Heart right ventricle (tissue), 16 donors: Measurements from ENCODE around the gene MAN1C1. TPM values are rescaled to one million over a fixed set of nuclear protein-coding genes. Genes with fewer than 3 reads are reported as not detected.

Experiments used
- ATAC-seq, 8 donors: fragments of 200-7000 bp; cut with Tn5 transposase; one replicate each; pipeline ENCODE4 v1.9.1; 2020; ENCODE audit warnings: mild to moderate bottlenecking in 8 of 8, moderate library complexity in 8 of 8, moderate number of reproducible peaks in 1 of 8
- DNase-seq, 2 donors: peaks; one replicate each; pipeline ENCODE4 v3.0.0-alpha.2; 2020
- H3K27ac ChIP-seq, 10 donors: fragments of 200-600 bp; sonication (generic) in 2 of 10; one replicate each; pipeline versions ENCODE4 v1.5.0 to v1.8.0; 2020 to 2022; ENCODE audit warnings: mild to moderate bottlenecking in 3 of 10
- H3K27me3 ChIP-seq, 7 donors: fragments of 200-600 bp; one replicate each; pipeline ENCODE4 v1.8.0; 2021 to 2022; ENCODE audit warnings: mild to moderate bottlenecking in 2 of 7
- H3K36me3 ChIP-seq, 9 donors: fragments of 200-600 bp; sonication (generic) in 1 of 9; one replicate each; pipeline versions ENCODE4 v1.5.0 to v1.8.0; 2020 to 2022; ENCODE audit warnings: mild to moderate bottlenecking in 2 of 9
- H3K4me1 ChIP-seq, 9 donors: fragments of 200-600 bp; sonication (generic) in 1 of 9; one replicate each; pipeline versions ENCODE4 v1.5.0 to v1.8.0; 2020 to 2022; ENCODE audit warnings: mild to moderate bottlenecking in 4 of 9
- H3K4me3 ChIP-seq, 10 donors: fragments of 200-600 bp; sonication (generic) in 2 of 10; one replicate each; pipeline versions ENCODE4 v1.5.0 to v1.8.0; 2020 to 2022; ENCODE audit warnings: mild to moderate bottlenecking in 7 of 10, moderate library complexity in 2 of 10
- H3K9me3 ChIP-seq, 11 donors: fragments of 200-600 bp in 10 of 11; sonication (generic) in 2 of 11; one replicate each; pipeline versions ENCODE4 v1.5.0 to v1.8.0; 2013 to 2022; ENCODE audit warnings: mild to moderate bottlenecking in 2 of 11, control low read depth in 1 of 11, moderate library complexity in 1 of 11
- WGBS, 2 donors: extraction: QIAGEN DNeasy Blood & Tissue Kit; methylation state at CpG; one replicate each; pipeline ENCODE4 v1.1.7; 2013; ENCODE audit warnings: inconsistent platforms in 1 of 2; 5-methylcytosine and 5-hydroxymethylcytosine counted together
- intact Hi-C, 10 donors: fragments of 100-400 bp; cut with DNase I; formaldehyde crosslinking; loops; one replicate each; pipeline versions ENCODE4 v1.11.1 to v1.14.2; 2022
- polyA plus RNA-seq, 2 donors: library from polyadenylated mRNA; stranded (reverse); fragments of 200-250 nt; gene quantifications; one replicate each; pipeline ENCODE4 v1.2.3, GENCODE V29; 2013
- total RNA-seq, 10 donors: library from RNA; stranded (reverse); fragmentation: NEBNext Ultra II Directional in 3 of 10; extraction: Animal tissue kit (Norgen Biotek cat#: 25700) in 3 of 10; gene quantifications; one replicate each; pipeline versions ENCODE4 v1.2.1 to v1.2.4, GENCODE V29; 2021 to 2023
- TF ChIP-seq, protein P1 (sequence below), 9 donors: fragments of 200-600 bp; sonication (generic) in 2 of 9; IDR thresholded peaks; one replicate each; pipeline versions ENCODE4 v1.5.0 to v1.8.0; 2021 to 2022; ENCODE audit warnings: antibody characterized with exemption in 9 of 9, mild to moderate bottlenecking in 5 of 9, moderate library complexity in 1 of 9
- donor health status: Arrhythmogenic right ventricular cardiomyopathy.
- donor health status: ischemic (EF 13 %, LVEDD 7.1; RV severe dilation, severe dysfunction).
- donor health status: healthy with polysubstance abuse.
- donor health status: DM: no; HTN: yes; CAD: no.
- donor health status: DM: no; HTN: no; CAD: no.
- donor health status: ischemic (EF 25% LVEDD 6.9; RV normal size, moderate dysfunction).
- donor health status: ischemic (EF 25% LVEDD 5.7; RV mildly dilated, moderate dysfunction).
- donor health status: healthy.
- donor health status: DM: yes; HTN: yes; CAD: no.
- donor health status: Ischemic cardiomyopathy.
- donor health status: ischemic (EF 35%, LVEDD 5.7; RV mildly dilated, moderate dysfunction).
- donor health status: nonischemic (EF 11% LVEDD 7.7; RV severe dilation, severe dysfunction).
- donor health status: DM: yes; HTN: yes; CAD: no.
- donor health status: PGD.
- donor health status: ischemic (EF 29% LVEDD 5.4; RV normal size, mild dysfunction).
- donor health status: nonischemic (EF 23%, LVEDD 6.1; RV moderate dilation, normal function).

MAN1C1 gene
- total and polyA plus RNA-seq, 12 donors = 9.7 to 23.4 (median 13.4) TPM

DNA sequence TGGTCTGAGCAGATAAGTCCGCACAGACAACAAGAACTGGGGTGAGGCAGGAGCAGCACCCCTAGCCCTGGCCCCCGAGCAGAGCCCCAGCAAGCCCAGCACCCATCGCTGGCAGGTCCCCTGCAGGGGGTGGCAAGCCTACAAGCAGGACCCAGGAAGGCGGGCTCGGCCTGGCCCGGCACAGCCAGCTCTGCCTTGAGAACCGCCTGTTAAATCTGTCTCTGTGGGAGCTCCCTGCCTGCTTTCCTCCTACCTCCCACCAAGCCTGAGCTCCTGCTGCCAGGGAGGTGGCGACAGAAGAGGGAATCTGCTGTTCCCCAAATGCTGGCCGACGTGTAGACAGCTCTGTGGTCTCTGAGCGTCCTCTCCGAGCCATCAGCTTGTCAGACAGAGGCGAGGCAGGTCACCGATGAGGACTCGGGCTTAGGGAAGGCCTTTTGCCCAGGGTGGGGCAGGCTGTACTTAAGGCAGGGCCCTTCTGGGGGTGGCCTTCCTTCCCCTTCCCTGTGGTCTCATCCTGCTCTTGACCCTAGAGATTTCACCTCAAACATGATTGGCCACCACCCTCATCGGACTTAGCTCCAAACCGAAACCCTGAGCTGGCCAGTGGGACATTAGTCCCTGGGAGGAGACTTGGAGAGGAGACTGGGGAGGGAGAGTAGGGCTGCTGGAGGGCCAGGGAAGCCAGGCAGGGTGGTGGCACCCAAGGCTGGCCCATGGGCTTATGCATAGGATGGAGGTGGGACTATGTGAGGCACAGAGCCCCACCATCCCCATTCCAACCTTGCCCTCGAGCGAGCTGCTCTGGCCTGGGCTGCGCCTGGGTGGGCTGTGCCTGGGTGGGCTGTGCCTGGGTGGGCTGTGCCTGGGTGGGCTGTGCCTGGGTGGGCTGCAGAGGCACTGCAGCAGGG lies 191.1 kb downstream of the MAN1C1 start:
- intact Hi-C loops = loop anchor here in 1 of 10 donors (10.0 kb wide), 1 partner anchor 283 kb away; no protein-coding TSS in a partner anchor
- H3K4me1 ChIP-seq = peaks cover 21 to 86% (median 70%) of the 10 kb centered on the region in 9 donors

DNA sequence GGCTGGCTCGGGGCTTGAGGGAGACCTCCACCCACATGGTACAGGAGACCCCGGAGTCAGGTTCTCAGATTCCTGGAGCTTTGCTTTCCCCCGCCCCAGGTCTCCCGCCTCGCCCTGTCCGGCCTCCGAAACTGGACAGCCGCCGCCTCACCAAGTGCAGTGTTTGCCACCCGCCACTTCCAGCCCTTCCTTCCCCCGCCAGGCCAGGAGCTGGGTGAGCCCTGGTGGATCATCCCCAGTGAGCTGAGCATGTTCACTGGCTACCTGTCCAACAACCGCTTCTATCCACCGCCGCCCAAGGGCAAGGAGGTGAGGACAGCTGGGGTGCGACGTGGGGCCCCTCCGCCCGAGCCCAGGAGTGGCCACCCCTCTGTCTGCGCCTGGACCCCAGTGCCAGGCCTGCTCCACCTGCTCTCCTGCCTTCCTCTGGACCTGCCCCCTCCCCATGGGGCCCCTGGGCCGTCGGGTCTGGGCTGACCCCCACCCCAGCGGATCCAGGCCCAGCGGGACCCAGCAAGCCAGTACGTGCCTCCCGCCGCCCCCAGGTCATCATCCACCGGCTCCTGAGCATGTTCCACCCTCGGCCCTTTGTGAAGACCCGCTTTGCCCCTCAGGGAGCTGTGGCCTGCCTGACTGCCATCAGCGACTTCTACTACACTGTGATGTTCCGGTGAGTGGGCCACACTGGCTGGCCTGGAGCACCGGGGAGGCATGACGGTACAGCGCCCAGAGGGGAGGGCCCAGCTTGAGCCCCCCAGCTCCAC lies 192.1 kb downstream of the MAN1C1 start:
- no peaks in the 10 kb centered on the region for H3K9me3 ChIP-seq
- 91 to 93% methylated on average over 34 of the region's 34 CpGs for WGBS, 2 donors
- peaks cover 0 to 89% (median 31%) of the 10 kb centered on the region in 9 donors for H3K36me3 ChIP-seq
- H3K4me1 ChIP-seq = peaks cover 20 to 76% (median 61%) of the 10 kb centered on the region in 9 donors
- TF ChIP-seq, protein P1, sequence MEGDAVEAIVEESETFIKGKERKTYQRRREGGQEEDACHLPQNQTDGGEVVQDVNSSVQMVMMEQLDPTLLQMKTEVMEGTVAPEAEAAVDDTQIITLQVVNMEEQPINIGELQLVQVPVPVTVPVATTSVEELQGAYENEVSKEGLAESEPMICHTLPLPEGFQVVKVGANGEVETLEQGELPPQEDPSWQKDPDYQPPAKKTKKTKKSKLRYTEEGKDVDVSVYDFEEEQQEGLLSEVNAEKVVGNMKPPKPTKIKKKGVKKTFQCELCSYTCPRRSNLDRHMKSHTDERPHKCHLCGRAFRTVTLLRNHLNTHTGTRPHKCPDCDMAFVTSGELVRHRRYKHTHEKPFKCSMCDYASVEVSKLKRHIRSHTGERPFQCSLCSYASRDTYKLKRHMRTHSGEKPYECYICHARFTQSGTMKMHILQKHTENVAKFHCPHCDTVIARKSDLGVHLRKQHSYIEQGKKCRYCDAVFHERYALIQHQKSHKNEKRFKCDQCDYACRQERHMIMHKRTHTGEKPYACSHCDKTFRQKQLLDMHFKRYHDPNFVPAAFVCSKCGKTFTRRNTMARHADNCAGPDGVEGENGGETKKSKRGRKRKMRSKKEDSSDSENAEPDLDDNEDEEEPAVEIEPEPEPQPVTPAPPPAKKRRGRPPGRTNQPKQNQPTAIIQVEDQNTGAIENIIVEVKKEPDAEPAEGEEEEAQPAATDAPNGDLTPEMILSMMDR (IDR thresholded peaks at IDR 0.05) = no peak
- H3K4me3 ChIP-seq = no peak overlapping the region
- no peaks in the 10 kb centered on the region for H3K27me3 ChIP-seq
- H3K27ac ChIP-seq = peak overlapping the region in 6 of 10 donors; percentile 11 to 69 (median 48)
- no peak for DNase-seq
- ATAC-seq = no peak
- intact Hi-C loops = loop anchor here in 1 of 10 donors (10.0 kb wide), 1 partner anchor 284 kb away; no protein-coding TSS in a partner anchor

More for the DNA sequence above, 191.1 kb downstream of the MAN1C1 start:
- H3K9me3 ChIP-seq = no peaks in the 10 kb centered on the region
- peaks cover 0 to 86% (median 23%) of the 10 kb centered on the region in 9 donors for H3K36me3 ChIP-seq
- TF ChIP-seq, protein P1 (IDR thresholded peaks at IDR 0.05) = no peak
- WGBS, 2 donors = 65 to 71% methylated on average over 20 of the region's 20 CpGs
- peak overlapping the region in 2 of 10 donors; percentile 5 to 12 for H3K4me3 ChIP-seq
- H3K27ac ChIP-seq = peak overlapping the region in 9 of 10 donors; percentile 9 to 69 (median 43)
- ATAC-seq = peak in 3 of 8 donors; percentile 7 to 29 (median 28)
- no peak for DNase-seq
- no peaks in the 10 kb centered on the region for H3K27me3 ChIP-seq

DNA sequence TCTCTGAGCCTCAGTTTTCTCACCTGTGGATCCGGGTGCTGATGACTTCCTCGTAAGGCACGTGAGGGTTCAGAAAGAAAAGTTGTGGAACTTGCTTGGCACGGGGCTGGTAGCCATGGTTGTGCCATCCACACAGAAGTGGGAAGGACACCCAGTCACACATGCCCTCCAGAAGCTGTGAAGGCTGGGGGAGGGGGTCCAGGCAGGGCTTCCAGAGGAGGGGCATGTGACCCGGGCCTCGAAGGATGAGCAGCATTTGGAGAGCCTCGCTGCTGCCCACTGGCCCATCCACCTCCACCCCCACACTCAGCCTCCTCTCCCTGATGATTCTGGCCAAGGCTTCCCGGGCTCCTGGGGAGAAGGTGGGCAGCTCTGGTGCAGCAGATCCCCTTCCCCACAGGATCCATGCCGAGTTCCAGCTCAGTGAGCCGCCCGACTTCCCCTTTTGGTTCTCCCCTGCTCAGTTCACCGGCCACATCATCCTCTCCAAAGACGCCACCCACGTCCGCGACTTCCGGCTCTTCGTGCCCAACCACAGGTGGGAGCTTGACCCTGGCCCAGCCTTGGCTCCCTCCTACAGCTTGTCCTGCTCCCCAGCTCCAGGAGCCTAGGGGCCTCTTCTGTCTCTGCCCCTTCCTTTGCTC lies 192.8 kb downstream of the MAN1C1 start:
- DNase-seq = no peak
- peak overlapping the region in 1 of 10 donors; percentile 41 for H3K27ac ChIP-seq
- peaks cover 14 to 69% (median 54%) of the 10 kb centered on the region in 9 donors for H3K4me1 ChIP-seq

More for the DNA sequence above, 192.8 kb downstream of the MAN1C1 start:
- Histone ChIP-seq H3K27me3 (no peaks in the 10 kb centered on the region), H3K36me3 (peaks cover 0 to 90% (median 39%) of the 10 kb centered on the region in 9 donors), H3K9me3 (no peaks in the 10 kb centered on the region), H3K4me3 (no peak overlapping the region)
- WGBS, 2 donors = 82 to 86% methylated on average over 18 of the region's 18 CpGs
- no peak for ATAC-seq
- intact Hi-C loops = loop anchor here in 1 of 10 donors (10.0 kb wide), 1 partner anchor 285 kb away; no protein-coding TSS in a partner anchor
- TF ChIP-seq, protein P1 (IDR thresholded peaks at IDR 0.05) = no peak
